ENCODE measurements around the gene ACE2.

- TF ChIP-seq POLR2AphosphoS5 (IDR thresholded peaks at IDR 0.05) (no peak), EP300 (IDR thresholded peaks at IDR 0.05) (no peak), CTCF (IDR thresholded peaks at IDR 0.05) (no peak), POLR2A (IDR thresholded peaks at IDR 0.05) (no peak)
These were observed 2.0 kb upstream of the ACE2 start for GRCh38 chrX:15602761-15603160.

Data from suprapubic skin (tissue), 4 donors.